NCI-H1694 (cell line): Measurements from ENCODE around the gene NUTF2.

Source experiments
- DNase-seq: peaks from one replicate; lab custom pipeline; 2025; lab: John Stamatoyannopoulos, UW

NUTF2 gene

DNA sequence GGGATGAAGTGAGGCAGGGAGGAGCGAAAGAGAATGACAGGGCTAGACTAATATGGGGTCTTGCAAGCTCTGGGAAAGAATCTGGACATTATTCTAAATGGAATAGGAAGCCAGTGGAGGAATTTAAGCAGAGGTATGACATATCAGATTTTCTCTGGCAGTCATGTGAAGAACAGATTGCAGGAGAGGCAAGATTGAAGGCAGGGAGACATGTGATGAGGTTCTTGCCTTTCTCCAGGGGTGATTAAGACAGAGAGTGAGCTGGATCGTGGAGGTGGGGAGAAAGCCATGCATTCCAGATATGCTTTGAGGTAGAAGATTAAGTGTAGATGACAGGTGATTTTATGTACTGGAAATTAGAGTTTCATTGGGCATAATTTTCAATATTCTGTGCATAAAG lies 8.9 kb upstream of the NUTF2 start:
- no peak for DNase-seq

DNA sequence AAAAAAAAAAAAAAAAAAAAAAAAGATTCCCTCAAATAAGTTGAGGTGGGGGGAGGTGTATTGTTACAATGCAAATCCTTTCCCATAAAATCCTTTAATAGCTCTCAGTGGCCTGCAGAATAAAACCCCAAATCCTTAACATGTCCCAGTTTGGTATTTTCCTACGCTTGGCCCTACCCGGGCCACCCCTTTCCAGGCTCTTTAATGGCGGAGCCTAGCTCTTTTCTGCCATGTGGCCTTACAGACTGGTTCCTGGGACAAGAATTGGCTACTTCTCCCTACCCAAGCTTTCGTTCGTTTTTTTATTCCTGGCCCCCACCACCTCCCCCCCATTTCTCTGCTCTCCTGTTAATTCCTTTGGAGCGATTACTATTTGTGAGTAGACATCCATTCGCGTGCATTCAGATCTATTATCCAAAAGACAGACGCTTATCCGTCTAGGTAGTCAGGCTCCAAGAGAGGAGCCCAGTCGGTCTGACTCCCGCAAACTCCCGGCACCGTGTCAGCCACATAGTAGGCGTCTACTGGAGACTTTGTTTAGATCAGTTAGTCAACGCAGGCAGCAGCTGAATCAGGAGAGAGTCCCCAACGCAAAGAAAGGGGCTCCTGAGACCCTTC lies 5.4 kb upstream of the NUTF2 start:
- DNase-seq, result no peak

DNA sequence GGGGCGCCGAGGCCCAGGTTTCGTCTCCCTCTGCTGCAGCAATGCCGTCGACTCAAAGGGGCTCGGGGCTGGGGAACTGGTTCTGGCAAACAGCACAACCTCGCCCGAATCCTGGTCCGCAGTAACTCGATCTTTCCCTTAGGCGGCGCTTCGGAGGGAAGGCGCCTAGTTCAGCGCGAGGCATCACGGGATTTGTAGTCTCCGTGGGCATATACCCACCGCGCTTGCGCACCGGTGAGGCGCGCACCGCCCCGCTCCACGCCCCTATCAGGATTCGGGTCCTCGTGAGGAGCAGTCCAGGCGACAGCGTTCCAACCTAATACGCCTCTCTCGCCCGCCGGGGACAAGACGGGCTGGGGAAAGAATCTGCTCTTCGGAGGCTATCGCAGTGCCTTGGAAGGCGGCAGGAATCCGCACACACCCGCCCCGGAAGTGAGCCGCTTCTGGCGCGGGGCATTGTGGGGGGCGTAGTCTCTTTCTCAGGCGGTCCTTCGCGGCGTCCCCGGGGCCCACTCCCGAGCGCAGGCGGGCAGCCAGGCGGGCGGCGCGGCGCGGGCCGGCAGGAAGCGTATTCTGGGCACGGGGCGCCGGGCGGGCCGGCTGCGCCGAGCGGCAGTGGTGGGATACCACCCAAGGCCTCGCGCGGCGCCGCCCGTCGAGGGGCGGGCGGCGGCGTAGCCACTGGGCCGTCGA lies 4.8 kb upstream of the NUTF2 start, which contains the start of gene THAP11:
THAP11 (plus strand) TSS at position 505 of the 693 bp plus-strand sequence. CDS start 235 bp downstream, outside the sequence.
- DNase-seq, result peak; percentile 92

DNA sequence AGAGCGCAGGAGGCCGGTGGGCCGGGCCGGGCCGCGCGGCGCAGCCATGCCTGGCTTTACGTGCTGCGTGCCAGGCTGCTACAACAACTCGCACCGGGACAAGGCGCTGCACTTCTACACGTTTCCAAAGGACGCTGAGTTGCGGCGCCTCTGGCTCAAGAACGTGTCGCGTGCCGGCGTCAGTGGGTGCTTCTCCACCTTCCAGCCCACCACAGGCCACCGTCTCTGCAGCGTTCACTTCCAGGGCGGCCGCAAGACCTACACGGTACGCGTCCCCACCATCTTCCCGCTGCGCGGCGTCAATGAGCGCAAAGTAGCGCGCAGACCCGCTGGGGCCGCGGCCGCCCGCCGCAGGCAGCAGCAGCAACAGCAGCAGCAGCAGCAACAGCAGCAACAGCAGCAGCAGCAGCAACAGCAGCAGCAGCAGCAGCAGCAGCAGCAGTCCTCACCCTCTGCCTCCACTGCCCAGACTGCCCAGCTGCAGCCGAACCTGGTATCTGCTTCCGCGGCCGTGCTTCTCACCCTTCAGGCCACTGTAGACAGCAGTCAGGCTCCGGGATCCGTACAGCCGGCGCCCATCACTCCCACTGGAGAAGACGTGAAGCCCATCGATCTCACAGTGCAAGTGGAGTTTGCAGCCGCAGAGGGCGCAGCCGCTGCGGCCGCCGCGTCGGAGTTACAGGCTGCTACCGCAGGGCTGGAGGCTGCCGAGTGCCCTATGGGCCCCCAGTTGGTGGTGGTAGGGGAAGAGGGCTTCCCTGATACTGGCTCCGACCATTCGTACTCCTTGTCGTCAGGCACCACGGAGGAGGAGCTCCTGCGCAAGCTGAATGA lies 4.0 kb upstream of the NUTF2 start:
- no peak for DNase-seq

DNA sequence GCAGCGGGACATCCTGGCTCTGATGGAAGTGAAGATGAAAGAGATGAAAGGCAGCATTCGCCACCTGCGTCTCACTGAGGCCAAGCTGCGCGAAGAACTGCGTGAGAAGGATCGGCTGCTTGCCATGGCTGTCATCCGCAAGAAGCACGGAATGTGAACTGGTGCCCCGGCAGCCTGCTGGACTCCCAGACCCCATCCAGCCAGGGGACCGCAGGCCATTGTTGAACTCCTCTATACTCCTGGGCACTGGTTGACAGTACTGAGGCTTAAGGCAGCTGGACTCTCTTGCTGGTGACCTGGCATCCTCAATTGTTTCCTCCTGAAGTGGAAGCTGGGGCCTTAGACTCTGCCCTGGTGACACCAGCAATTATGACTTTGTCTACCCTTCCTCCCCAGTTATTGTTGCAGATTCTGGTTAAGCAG lies 3.4 kb upstream of the NUTF2 start:
- no peak for DNase-seq

DNA sequence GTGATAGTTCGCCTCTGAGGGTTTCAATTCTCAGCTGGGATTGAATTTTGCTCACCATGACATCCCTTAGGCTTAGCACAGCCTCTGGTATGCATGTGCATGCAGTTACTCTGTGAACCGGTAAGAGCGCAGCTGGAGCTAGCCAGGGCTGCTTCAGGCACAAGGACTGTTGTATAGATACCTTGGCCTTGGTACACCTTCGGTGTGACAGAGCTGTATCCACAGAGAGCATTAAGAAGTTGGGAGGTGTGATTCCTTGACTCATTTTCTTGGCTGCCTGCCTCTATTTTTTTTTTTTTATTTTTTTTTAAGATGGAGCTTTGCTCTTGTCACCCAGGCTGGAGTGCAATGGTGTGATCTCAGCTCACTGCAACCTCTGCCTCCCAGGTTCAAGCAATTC lies 2.2 kb upstream of the NUTF2 start:
- no peak for DNase-seq

DNA sequence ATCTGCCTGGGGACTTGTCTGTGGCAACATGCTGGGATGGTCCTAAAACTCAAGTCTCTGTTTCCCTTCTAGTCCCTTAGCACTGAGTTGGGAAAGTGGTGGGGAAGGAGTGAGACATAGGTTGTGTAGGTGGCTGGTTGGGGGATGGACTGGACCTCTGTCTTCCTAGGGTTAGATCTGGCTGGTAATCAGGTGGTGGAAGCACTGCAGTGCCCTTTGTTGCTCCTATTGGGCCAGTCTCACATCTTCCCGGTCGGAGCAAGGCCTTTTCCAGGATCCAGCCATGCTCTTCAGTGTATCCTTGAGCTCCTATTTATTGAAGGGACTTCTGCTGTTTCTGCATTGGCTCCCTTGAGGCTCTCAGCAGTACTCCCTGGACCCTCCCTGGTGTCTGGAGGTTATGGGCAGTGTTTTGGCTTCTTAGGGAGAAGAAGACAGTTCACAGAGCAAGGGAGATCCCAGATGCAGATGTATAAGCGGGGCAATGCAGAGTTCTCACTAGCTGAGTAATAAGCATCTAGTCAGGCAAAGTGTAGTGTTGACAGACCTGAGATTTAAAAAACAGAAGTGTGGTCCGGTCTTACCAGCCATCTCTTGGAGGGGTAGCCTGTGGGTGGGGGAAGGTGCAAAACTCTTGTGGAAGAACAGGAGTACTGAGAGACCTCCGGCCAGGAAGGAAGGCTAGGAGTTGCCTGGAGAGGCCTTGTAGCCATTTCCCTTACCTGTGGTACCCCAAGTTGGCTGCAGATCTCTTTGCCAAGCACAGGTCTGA lies 1.3 kb upstream of the NUTF2 start:
- DNase-seq, result no peak

DNA sequence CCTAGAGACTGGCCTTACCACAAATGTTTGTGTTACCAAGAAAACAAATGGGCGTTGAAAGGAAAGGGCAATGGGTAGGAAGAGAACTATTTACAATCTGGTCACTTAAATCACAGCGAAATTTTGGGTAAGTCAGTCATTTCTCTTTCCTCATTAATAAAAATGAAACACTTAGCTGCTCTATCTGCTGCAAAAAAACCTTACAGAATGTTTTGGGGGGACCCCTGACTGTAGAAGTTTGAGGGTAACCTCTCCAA lies 742 bp upstream of the NUTF2 start:
- no peak for DNase-seq

DNA sequence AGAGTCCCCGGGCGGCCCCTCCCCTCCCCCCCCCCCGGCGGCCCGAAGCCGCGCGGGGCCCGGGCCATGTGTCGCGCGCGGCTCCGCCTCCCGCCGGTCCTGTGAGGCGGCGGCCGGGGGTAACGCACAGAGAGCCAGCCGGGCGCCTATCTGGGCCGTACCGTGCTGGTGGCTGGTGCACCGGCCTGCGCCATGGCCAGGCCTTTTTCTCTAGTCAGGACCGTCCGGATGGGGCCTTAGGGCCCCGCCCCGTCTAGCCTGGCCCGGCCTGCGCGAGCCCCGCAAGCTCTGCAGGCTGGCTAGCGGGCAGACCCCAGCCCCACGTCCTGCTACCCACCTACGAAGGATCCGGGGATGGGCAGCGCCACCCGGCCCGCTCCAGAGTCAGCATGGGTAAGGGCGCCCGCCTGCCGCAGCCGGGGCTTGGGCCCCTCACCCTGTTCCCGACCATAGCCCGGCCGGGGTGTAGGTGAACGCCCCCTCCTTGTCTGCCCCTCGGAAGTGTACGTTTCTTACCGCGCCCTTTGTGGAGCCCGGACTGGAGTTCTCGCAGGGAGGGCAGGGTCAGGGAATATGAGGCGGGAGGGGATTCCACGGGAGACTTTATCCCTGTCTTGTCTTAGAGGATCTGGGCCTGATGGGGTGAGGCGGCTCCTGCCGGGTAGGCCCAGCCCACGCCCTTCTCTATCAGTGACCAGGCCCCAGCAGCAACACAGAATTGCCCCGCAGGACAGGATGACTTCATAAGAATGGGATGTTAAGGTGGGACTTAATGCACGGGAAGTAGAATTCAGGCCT lies 530 bp downstream of the NUTF2 start, which contains the start of gene CENPT:
CENPT (minus strand) TSS at position 630 of the 798 bp plus-strand sequence. CDS start 13,834 bp downstream, outside the sequence.
- DNase-seq, result no peak

DNA sequence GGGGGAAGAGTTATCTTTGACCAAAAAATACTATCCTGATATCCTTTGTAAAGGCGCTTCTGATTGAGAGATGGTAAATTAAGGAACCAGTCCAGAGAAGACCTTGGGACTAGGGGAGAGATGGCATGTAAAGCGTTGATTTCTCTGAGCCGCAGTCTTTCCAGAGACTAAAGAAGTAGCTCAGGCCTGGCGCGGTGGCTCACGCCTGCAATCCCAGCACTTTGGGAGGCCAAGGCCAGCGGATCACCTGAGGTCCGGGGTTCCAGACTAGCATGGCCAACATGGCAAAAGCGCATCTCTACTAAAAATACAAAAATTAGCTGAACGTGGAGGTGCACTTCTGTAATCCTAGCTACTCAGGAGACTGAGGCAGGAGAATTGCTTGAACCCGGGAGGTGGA lies 1.4 kb downstream of the NUTF2 start:
- DNase-seq, result no peak

DNA sequence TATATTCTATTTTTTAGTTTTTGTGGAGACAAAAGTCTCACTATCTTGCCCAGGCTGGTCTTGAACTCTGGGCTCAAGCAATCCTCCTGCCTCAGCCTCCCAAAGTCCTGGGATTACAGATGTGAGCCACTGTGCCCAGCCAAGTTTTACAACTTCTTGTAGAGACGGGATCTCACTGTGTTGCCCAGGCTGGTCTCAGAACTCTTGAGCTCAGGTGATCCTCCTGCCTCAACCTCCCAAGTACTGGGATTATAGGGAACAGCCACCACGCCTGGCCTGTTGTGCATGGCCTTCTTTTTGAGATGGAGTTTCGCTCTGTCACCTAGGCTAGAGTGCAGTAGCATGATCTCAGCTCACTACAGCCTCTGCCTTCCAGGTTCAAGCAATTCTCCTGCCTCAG lies 6.9 kb downstream of the NUTF2 start:
- no peak for DNase-seq

DNA sequence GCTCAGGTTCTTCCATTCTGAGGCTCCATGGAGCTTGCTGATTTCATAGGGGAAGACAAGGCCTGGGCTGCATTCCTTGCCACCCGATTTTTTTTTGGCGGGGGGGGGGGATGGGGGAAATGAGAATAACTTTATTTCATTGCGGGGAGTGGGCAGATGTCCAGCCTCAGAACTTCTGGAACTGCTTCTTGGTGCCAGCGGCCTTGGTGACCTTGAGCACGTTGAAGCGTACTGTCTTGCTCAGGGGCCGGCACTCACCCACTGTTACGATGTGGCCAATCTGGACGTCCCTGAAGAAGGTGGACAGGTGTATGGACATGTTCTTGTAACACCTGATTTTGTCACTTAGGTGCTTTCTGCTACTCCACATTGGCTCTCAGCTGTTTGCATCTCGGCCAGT lies 9.1 kb downstream of the NUTF2 start:
- no peak for DNase-seq

DNA sequence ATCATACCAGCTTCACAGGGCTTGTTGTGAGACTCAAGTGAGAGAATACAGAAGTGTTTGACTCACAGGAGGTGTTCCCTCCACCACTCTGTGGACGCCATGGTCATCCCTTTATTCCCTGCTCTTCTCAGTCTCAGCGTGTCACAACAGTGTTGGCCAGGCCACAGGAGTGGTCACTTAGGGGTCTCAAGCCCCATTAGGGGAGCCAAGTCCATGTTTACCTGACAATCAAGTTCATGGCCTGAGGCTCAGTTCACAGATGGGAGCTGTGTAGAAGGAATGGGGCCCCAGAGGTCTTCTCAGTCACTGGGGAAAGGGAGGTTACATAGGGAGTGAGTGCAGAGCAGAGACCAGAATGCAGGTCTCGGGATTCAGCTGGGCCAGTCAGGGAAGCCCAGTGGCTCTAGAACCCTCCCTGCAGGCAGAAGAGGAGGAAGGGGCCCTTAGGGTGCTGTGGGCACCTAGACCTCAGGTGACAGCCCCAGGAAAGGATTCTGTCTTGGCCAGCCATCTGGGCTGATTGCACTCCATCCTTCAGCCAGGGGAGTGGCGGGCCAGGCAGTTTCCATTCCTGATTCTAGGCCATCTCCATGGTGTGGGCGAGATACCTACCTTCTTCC lies 10.3 kb downstream of the NUTF2 start:
- no peak for DNase-seq

DNA sequence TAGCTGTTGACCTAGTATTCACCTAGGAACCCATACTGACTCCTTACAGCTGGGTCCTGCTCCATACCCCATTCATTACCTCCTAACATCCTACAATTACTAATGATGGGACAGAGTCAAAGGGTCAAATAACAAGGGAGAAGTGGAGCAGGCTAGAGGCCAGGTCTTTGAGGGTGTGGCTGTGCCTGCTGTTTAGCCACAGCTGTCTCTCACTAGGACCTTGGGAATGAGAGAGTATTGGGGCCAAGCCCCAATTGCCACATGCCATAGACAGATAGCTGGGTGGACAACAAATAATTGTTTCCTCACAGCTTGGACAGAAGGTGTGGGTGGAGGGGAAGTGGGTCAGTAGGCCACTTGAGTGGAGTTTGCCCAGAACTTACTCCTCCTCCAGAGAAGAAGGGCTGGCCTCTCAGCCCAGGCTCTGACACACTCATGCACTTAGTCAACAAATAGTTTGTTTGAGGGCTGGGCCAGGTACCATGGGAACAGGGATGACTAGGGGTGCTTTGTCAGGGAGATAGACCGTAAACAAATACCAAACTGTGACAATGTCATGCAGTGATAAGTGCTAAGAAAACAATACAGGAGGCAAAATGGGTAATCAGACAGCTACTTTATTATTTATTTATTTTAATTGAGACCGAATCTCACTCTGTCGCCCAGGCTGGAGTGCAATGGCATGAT lies 11.0 kb downstream of the NUTF2 start:
- DNase-seq, result no peak

DNA sequence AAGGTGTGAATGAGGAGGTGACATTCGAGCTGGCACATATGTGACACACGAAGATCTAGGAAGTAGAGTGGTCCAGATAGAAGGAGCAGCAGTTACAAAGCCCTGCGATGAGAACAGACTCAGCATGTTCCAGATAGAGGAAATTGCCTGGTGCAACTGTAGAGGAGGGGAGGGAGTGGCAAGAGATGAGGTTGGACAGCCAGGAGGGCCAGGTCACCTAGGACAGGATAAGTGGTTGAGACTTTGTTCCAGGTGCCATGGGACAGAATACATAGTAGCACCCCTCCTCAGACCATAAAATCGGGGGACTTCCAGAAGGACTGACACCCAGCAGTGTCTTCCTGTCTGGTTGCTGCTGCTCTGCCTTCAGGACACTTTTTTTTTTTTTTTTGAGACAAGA lies 11.8 kb downstream of the NUTF2 start:
- DNase-seq, result no peak

DNA sequence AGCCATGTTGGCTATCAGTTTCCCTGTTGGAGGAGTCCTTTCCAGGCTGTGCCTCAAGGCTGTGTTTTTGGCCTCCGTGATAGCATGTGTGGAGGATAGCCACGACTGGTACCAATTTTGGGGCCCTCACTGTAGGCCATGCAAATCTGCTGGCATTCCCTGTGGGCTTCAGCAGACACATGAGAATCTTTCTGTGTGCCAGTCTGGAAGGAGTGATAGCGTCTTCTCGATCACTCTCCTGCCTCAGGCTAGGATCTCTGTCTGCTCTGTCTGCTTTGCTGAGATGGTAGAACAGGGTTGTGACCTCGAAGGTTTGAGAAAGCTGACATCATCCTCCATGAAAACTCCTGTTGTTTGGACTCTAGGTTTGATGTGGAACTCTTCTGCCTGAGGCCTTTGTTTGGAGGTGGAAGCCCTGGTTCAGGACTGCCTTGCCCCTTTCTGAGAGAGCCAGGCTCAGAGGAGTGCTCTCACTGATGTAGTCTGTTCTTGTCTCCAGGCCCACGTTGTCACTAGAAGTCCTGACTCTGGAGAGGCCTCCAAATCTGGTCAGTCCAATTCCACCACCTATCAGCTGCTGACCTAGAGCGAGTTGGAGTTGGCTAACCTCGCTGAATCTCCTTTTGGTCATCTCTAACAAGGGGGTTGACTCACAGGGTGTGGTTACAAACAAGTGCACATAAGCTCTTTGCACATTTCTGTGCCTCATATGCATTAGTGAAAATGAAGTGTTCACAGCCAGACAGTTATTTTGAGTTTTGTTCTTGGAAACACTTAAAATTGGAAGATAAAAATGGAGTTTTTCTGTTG lies 14.1 kb downstream of the NUTF2 start:
- DNase-seq, result no peak

DNA sequence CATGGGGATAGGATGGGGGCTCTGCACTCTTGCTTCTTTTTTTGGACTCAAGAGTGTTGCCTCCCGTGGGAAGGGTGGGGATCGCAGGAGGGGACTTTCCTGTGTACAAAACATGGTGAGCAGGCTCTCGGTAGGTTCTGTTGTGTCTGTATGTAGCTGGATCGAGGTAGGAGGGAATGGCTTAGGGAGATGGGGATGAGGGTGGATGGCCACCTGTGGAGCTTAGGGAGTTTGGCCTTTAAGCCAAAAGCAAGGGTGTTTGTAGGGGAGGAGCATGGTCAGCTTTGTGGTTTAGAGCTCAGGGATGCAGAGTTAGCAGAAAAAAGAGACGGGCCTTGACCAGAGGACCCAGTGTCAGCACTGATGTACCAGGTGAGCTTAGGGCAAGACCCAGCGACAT lies 15.1 kb downstream of the NUTF2 start:
- DNase-seq, result no peak

DNA sequence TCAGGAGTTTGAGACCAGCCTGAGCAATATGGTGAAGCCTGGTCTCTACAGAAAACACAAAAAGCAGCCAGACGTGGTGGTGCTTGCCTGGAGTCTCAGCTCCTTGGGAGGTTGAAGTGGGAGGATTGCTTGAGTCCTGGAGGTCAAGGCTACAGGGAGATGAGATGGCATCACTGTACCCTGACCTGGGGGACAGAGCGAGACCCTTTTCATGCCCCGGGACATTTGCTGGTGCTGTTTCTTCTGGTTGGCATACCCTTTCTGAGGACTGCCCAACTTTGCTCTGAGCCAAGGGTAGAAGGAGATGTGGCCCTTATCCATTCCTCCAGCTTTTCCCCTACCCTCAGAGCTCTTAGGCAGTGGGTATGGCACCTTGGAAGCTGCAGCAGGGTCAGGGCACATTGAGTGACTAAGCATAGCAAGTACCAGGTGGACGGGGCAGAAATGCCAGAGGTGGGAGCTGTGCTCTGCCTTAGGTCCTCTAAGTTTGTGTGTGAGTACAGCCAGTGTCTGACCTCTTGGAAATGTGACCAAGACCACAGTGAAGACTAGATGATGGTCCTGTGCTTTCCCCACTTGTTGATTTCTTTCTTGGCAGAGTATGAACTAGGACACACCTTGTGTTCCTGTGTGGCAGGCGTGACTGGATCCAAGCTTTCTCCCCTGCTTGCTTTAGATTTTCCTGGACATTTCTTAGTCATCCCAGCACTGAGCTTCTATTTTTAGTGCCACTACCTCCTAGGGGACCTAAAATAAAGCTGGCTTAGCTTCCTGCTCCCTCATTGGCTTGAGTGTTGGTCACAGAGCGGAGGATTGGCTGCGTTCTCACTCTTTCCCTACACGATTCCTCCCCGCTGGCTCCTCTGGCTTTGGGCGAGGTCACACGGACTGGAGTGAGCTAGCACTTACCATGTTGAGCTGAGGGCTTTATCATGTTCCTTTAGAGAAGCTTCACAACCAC lies 16.2 kb downstream of the NUTF2 start:
- no peak for DNase-seq
